GM10847 (cell line): ENCODE measurements around the gene DUSP16.

ENCODE experiments used
- POLR2A ChIP-seq: IDR thresholded peaks from 2 replicates; pipeline ENCODE4 v1.6.1; 2011; ENCODE audit not compliant: insufficient read length; ENCODE audit errors: extremely low read depth

The DUSP16 gene

DNA sequence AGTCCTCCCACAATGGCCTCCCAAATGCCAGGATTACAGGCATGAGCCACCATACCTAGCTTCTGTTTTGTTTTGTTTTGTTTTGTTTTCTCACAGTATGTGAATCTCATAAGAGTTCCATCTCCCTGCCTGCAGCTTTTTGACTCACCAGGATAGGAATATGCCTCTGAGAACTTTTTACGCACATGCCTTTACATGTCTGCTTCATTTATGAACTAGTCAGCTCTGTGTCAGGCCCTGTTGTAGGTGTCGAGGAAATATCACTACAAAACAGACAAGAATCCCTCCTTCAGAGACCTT, 116.8 kb downstream of the DUSP16 start:
- TF ChIP-seq POLR2A, result no peak

DNA sequence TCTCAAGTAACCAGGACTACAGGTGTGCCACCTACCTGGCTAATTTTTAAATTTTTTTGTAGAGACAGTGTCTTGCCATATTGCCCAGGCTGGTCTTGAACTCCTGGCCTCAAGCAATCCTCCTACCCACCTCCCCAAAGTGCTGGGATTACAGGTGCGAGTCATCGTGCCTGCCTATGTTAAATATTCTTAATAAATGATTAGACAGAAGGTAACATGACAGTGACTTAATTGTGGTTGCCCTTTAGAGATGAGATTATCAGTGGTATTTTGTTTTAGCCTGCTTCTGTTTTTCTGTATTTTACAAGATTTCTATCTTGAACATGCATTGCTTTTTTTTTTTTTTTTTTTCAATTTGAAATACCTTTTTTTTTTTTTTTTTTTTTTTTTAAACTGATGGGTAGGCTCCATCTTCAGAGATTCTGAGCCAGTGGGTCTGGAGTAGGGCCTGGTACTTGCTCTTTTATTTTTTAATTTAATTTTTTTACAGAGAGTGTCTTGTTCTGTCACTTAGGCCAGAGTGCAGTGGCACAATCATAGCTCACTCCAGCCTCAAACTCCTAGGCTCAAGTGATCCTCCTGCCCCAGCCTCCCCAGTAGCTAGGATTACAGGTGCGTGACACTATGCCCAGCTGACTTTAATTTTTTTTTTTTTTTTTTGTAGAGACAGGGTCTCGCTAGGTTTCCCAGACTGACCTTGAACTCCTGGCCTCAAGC, 117.3 kb downstream of the DUSP16 start:
- no peak for TF ChIP-seq POLR2A

DNA sequence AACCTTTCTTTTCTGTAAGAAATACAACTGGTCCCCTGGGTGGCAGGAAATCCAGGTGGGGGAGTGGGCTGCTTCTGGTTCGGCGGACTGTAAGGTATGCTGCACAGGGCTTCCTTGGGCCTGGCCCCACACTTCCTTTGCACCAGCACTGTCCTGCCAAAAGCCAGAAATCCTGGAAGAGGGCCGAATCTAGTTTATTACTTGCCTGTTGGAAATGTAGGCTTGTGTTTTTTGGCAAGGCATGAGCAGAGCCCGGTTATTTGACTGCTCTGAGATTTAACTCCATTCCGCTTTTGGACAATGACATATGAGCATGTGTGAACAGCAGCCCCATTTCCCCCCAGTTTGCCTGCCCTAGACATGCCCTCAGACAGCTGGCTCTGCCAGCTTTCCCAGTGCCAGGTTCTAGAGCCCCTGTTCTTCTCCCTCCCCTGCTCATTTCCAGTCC, 119.2 kb downstream of the DUSP16 start:
- TF ChIP-seq POLR2A, result no peak

DNA sequence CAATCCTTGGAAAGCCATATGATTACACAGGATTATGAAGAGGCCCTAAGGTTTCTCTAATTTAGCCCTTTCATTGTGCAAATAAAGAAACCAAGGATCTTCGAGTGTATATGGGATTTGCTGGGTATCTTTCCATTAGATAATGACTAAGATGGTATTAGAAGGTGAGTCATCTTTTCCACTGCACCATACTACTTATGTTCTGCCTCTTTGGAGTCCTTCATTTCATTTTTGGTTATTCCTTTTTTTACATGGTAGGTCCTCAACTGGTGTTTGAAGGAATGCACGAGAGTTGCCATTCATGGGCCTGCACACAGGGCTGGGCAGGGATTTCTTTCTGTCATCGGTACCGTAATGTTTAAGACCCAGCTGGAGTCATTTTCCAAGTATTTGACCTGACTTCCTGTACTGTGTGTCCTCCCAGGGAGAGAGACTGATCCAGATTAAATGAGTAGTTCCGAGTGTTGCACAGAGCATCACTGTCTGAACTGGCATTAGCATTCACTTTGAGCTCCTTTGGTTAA, 120.1 kb downstream of the DUSP16 start:
- no peak for TF ChIP-seq POLR2A

DNA sequence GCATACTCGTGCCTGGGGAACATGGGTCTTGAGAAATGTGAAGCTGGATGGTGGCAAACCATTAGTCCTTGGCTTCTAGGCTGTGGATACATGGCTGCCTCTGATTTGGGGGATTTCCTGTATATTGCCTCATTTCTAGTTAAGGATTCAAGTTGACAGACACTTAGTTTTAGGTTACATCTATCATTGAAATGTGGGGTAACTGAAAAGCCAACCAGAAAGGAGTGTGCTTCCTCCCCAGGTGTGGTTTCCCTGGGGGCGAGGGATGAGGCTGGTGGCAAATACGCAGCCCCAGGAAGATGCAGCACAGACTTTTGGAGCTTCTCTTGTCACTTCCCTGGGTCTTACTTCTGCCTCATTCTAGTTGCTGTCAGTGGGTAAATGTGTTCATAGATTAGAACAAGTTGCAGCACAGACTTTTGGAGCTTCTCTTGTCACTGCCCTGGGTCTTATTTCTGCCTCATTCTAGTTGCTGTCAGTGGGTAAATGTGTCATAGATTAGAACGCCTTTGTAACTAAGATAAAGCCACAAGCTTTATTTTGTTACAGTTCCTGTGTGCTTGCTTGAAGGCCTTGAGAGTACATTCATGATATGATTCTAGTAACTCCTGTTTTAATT, 120.7 kb downstream of the DUSP16 start:
- TF ChIP-seq POLR2A, result no peak

DNA sequence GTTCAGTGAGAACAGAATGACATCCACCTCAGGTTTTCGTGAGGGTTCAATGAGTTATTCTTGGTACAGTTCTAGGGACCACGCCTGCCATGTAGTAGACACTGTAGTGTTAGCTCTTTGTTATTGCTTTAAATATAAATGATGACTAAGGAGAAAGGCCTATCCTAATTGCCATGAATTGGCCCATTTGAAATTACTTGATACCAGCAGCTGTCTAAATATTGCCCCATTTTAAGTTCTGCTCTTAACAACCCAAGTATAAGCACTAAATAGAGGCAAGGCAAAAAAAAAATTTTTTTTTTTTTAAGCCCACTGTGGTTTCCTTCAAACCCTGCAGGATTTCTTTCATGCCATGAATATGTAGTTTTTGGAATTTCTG, 121.2 kb downstream of the DUSP16 start:
- TF ChIP-seq POLR2A, result no peak

DNA sequence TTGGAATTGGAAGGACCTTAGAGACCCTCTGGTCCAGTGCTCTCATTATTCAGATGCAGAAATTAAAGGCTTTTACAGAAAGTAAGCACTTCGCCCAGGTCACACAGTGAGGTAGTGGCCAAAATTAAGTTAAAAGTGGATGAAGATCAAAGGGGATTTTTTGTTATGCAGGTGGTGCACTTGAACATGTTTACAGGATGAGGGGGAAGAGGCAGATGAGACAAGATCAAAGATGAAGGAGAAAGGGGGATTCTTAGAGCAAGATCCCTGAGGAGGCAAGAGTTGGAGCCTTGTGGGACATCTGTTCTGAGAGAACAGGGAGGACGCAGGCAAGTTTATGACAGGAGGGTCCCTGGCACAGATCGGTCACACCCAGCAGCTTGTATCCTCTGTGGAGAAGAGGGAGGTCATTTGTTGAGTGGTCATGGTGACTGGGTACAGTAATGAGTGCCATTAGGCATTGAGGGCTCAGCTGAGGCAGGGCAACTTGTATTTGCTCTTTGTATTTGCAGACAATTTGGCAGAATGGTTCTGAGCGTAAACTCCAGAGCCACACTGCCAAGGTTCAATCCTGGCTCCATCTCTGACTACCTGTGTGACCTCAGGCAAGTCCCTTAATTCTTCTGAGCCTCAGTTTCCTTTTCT, 121.8 kb downstream of the DUSP16 start:
- no peak for TF ChIP-seq POLR2A

DNA sequence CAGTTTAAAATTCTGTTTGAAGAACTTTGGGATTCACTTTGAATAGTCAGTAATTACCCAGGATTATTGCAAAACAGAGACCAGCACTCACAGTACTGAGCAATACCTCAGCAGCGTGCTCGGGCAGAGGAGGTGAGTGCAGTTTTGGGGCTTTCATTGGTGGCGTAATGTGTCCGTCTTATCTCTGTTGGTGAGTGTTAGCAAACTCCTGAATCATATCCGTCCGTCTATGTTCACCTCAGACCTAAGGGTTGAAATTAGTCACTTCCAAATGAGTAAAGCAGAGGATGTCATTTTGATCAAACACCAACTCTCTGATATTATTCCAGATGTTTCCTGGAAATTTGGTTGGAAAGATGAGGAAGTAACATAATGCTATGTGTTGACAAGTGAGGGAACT, 123.0 kb downstream of the DUSP16 start:
- no peak for TF ChIP-seq POLR2A

DNA sequence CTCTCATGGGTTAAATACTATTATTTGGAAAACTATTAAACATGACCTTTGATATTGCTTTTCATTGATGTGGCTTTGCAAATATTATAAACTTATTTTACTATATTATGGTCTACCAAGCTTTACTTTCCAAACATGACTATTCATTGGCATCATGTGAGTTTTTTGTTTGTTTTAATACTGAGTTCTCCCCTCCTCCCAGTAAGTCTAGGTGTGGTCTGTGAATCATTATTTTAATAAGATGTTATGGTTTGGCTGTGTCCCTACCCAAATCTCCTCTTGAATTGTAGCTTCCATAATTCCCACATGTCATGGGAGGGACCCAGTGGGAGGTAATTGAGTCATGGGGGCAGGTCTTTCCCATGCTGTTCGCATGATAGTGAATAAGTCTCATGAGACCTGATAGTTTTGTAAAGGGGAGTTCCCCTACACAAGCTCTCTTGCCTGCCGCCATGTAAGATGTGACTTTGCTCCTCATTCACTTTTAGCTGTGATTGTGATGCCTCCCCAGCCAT, 125.8 kb downstream of the DUSP16 start:
- no peak for TF ChIP-seq POLR2A

DNA sequence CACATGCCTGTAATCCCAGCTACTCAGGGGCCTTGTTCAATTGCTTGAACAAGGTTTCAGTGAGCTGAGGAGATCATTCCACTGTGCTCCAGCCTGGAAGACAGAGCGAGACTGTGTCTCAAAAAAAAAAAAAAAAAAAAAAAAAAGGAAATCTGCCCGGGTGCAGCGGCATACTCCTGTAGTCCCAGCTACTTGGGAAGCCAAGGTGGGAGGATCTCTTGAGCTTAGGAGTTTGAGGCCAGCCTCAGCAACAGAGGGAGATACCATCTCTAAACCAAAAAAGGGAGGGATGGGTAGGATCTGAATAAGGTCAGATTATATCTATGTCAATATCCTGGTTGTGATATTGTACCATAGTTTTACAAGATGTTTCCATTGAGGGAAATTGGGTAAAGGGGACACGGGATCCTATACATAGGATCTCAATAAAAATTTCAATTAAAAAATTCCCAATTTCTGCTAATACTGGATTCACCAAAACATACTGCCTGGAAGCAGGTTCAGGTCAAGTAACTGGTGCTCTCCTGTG, 129.4 kb downstream of the DUSP16 start:
- no peak for TF ChIP-seq POLR2A

DNA sequence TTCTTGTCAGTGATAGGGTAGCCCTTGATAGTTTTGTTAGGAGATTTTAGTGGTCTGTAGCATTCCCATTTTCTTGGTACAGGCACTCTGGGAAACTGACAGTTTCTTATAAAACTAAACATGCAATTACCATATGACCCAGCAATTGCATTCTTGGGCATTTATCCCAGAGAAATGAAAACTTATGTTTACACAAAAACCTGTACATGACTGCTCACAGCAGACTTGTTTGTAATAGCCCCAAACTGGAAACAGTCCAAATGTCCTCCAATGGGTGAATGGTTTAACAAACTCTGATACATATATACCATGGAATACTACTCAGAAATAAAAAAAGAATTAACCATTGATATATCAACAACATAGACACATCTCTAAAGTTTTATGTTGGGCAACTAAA, 130.3 kb downstream of the DUSP16 start:
- no peak for TF ChIP-seq POLR2A

DNA sequence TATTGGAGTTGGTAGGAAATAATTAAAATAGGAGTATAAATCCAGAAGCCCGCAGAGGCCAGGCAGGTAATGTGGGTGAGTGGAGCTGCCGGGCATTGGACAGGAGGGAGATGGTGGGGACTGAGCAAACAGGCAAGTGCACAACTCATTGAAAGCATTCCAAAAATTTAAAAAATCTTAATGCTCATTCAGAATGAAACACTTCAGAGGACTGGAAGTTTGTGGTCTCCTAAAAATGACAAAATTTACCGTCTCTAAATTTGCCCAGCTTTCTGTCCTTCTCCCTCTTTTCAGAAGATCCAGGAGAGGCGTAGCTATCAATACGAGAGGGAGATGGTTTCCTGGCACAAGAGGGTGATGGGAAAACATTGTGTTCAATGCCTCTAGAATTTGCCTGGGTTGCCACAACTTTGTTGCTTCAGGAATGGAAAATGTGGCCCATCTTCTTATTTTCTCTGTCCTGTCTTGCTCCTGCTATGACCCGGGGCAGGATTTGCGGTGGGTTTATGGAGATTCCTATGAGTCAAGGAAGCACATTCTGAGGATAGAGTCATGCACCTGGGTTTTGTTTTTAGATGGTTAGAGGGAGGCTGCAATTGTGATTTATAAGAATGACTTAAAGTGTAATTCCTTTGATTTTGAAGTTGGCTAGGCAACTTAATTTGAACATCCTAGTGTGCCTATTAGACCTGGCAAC, 133.6 kb downstream of the DUSP16 start:
- TF ChIP-seq POLR2A, result no peak

DNA sequence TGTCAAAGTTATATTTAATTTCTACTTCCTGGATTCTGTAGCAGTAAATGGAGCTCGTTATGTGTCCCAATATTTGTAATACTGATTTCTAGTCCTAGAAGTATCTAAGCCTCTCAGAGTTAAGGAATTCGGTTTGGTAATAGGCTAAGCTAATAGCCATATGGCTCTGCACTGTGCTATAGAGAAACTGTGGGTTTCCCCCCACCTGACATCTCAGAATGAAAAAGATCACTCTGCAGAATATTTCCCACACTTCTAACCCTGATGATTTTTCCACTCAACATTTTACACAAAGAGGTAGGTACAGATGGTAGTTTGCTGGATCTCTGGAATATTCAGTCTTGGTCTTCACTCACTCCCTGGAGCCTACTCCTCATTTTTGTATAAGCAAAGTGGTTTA, 134.6 kb downstream of the DUSP16 start:
- TF ChIP-seq POLR2A, result no peak

DNA sequence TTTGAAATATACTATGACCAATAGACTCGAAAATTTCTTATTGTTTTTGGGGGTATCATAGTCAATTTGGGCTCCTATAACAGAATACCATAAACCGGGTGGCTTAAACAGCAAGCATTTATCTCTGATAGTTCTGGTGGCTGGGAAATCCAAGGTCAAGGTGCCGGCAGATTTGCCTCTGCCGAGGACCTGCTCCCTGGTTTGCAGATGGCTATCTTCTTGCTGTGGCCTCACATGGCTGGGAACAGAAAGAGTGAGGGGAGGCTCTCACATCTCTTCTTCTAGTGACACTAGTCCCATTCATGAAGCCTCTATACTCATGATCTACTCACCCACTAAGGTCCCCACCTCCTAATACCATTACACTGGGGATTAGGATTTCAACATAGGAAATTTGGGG, 135.1 kb downstream of the DUSP16 start:
- no peak for TF ChIP-seq POLR2A

DNA sequence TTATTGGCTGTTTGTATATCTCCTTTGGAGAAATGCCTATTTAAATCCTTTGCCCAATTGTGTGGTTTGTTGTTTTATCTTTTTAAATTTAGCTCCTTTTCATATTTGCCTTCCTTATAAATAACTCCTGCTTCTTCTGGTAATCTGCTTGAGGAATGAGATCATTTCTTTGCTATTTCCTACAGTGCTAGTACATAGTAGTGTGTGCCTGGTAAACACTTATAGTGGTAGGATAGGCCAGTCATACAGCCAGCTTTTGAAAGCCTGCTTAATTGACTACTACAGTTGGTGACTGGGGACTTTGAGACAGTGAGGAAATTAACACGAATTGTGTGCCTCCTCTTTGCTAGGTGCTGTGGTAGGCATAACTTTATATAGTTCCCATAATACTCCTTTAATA, 137.0 kb downstream of the DUSP16 start:
- no peak for TF ChIP-seq POLR2A
